NCI-H2196 (cell line): ENCODE measurements around the gene UNK.
"Not testable (repeated sequence)": the region's sequence is repeated elsewhere in the genome, so short reads cannot be mapped to it uniquely, and the experiment has no call there.

ENCODE experiments used
- DNase-seq: peaks from one replicate; lab custom pipeline; 2025; ENCODE audit not compliant: unreplicated experiment; lab: John Stamatoyannopoulos, UW

Gene UNK

DNA sequence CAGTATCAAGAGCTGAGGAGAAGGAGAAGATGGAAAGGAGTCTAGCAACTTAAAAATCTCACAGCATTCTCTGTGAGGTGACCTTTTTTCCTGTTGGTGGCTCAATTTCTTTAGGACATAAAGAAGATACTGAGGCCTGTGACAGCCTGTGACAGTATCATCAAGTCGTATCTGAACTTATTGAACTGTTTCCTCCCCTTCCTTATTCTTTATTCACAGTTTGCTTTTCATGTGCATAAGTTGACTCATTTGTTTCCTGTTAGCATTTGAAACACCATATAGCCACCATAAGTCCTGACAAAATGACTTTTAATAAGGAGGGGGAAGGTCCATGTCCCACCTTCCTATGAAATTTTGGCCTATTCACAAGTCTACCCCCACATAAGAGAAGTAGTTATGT is 8.9 kb downstream of the UNK start:
- no peak for DNase-seq

DNA sequence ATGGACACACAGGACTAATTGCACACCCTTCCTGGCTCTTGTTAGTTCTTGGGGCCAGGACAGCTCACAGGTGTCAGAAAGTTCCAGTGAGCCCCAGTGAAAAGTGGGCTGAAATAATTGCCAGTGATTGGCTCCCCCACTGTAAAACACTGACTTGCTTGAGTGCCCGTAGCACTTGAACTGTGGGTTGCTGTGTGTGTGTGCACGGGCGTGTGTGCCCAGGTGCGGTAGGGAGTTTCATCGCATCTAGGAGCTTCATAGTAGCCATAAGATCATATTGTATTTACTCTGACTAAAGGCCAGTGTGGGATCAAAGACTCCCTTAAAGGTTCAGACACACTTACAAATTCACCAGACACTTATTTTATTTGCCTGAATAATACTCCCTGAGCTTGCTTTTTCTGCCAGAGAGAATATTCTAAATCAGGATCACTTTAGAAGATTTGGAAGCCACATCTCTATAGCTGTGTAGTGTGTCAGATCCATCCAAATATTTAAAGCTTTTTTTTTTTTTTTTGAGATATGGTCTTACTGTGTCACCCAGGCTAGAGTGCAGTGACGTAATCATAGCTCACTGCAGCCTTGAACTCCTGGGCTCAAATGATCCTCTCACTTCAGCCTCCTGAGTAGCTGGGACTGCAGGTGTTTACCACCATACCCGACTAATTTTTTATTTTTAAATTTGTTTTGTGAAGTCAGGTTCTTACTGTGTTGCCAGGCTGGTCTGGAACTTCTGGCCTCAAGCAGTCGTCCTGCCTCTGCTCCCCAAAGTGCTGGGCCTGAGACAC is 11.4 kb downstream of the UNK start:
- no peak for DNase-seq

GRCh38 chr17:75799402-75799801 is 14.8 kb downstream of the UNK start:
- DNase-seq: no peak

DNA sequence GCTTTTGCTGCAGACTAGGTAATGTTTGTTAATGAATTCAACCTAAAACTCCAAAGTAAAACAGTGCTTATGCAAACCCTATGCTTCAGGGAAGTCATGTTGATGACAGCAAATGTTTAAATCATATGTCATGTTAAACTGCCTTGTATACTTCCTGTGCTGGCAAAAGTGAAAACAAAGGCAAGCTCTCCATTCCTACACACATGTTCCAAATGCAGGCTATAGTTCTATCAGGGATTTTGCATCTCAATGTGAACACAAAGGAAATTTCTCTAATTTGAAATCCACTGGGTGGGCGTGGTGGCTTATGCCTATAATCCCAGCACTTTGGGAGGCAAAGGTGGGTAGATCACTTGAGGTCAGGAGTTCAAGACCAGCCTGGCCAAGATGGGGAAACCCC is 19.3 kb downstream of the UNK start:
- no peak for DNase-seq

GRCh38 chr17:75806822-75807500 is 22.4 kb downstream of the UNK start:
- DNase-seq: no peak

DNA sequence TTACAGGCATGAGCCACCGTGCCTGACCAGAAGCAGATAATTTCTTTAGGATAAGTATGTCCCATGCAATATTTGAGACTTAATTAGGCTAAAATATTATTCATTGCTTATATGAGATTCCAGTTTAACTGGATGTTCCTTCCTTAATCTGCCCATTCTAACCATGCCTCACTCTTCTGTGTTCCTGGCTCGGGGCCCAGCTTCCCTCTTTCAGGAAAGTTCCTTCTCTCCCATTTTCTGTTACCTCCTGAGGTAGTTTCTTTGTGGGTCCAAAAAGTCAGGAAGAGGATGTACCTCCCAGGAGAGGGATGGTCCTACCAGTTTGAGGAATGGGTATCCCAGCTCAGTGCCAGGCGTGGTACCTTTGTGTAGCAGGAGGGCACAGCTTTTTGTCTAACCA is 23.3 kb downstream of the UNK start:
- no peak for DNase-seq

DNA sequence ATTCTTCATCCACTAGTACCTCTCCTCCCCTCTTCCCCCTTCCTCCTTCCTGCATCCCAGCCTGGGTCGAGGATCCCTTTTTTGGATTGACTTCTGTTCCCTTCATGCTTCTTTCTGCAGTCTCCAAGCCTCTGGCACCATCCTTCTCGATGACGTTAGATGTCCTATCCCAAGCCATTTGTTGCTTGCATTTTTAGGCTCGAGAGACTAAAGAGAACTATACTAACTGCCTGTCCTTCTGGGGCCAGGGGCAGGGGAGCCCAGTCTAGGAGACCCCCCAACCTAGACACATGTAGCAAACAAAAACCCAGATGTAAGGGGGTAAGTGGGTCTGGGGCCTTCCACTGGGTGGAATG is 23.9 kb downstream of the UNK start:
- DNase-seq: no peak

DNA sequence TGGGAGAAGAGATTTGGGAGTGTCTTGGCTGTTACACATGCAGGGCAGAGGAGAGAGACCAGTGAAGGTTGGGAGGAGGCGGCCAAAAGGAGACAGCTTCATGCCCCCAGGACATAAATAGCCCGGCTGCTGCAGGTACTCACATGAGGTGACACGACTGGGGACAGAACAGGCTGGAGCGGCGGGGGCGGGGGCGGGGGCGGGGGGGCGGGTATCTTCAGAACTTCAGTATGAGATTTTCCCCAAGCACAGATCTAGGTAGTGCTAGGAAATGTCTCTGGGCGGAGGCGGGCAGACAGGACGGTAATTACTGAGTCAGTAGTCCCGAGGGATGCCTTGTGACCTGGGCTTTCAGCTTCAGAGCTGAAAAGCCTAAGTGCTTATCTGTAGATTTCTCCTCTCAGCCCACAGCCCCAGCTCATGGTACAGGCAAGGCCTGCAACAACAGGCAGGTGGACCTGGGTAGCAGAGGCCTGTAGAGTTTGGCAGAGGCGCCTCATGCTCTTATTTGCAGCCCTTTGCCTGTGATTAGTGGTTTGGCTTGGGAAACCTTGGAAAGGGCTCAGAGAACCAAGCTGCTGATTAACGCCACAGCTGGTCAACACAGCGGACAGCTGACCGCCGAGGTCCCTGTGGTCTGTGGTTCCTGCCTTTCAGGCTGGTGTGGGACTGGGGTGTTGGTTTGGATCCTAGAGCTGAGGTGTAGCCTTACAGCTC is 24.5 kb downstream of the UNK start:
- no peak for DNase-seq

DNA sequence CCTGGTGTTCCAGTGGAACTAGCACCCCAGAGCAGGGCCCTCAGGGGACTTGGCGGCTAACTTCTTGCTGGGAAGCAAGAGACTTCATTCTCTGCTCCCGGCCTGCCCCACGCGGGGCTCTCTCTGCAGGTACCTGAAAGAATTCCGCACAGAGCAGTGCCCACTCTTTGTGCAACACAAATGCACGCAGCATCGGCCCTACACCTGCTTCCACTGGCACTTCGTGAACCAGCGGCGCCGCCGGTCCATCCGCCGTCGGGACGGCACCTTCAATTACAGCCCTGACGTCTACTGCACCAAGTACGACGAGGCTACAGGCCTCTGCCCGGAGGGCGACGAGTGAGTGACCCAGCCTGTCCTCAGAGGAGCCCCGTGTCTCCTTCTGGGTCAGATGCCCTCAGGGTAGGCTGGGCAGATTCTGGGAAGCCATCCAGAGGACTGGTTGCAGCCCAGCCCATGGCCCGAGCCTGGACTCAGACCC is 25.1 kb downstream of the UNK start:
- no peak for DNase-seq

GRCh38 chr17:75810216-75810615 is 25.6 kb downstream of the UNK start:
- DNase-seq: no peak

DNA sequence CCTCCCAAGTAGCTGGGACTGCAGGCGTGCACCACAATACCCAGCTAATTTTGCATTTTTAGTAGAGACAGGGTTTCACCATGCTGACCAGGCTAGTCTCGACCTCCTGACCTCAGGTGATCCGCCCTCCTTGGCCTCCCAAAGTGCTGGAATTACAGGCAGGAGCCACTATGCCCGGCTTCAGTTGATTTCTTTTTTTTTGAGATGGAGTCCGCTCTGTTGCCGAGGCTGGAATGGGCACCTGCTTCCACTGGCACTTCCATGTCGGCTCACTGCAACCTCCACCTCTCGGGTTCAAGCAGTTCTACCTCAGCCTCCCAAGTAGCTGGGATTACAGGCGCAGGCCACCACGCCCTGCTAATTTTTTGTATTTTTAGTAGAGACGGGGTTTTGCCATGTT is 26.1 kb downstream of the UNK start:
- DNase-seq: not testable (repeated sequence)

- no peak for DNase-seq
Measured at GRCh38 chr17:75811174-75811573, 26.6 kb downstream of the UNK start.

GRCh38 chr17:75812096-75813013 is 27.7 kb downstream of the UNK start:
- DNase-seq: no peak

- no peak for DNase-seq
Measured at GRCh38 chr17:75813081-75814020, 28.7 kb downstream of the UNK start.

GRCh38 chr17:75814021-75814395 is 29.4 kb downstream of the UNK start:
- DNase-seq: no peak

GRCh38 chr17:75814900-75815373 is 30.3 kb downstream of the UNK start:
- no peak for DNase-seq

- no peak for DNase-seq
Measured at GRCh38 chr17:75815399-75815798, 30.8 kb downstream of the UNK start.

DNA sequence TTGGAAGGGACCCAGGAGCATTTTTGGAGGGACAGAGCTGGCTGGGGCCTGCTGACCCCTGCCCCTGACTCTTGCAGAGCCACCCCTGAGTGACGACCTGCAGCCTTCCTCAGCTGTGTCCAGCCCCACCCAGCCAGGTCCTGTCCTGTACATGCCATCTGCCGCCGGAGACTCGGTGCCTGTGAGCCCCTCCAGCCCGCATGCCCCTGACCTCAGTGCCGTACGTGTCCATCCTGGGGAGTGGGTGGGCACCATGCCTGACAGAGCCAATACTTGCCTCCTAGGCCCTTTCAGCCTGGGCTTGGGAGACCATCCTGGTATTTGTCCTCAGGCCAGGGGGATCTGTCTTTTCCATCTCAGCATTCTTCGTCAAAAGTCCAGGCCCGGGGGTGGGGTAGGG is 32.1 kb downstream of the UNK start:
- no peak for DNase-seq

- no peak for DNase-seq
Measured at GRCh38 chr17:75817571-75817970, 33.0 kb downstream of the UNK start.
